Astrocyte (in vitro differentiated cells and primary cell): ENCODE results near the gene GLYR1.

Experiments
- EZH2 ChIP-seq: IDR thresholded peaks from 2 replicates; pipeline ENCODE4 v1.6.1; 2012; ENCODE audit warnings: mild to moderate bottlenecking, low read length, inconsistent platforms; ENCODE audit not compliant: insufficient read depth
- TF ChIP-seq, protein P1 (sequence below): IDR thresholded peaks from 2 replicates; pipeline ENCODE4 v1.5.1; 2011; ENCODE audit warnings: low read depth, mild to moderate bottlenecking, inconsistent platforms, low read length, moderate library complexity; ENCODE audit not compliant: insufficient read depth

DNA sequence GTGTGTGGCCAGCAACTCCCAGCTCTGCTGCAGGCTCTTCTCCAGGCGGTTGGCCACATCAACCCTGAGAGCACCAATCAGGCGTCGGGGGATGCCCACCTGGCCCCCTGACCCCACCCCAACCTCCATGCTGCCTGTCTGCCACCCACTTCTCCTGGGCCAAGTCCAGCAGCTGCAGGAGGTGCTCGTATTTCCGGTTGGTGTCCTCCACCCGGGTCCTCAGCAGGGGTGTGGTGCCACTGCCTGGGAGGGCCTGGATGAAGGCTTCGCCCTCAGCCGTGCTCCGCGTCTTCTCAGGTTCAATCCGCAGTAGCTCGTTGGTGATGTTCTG is 44.8 kb upstream of the GLYR1 start:
- TF ChIP-seq, protein P1, sequence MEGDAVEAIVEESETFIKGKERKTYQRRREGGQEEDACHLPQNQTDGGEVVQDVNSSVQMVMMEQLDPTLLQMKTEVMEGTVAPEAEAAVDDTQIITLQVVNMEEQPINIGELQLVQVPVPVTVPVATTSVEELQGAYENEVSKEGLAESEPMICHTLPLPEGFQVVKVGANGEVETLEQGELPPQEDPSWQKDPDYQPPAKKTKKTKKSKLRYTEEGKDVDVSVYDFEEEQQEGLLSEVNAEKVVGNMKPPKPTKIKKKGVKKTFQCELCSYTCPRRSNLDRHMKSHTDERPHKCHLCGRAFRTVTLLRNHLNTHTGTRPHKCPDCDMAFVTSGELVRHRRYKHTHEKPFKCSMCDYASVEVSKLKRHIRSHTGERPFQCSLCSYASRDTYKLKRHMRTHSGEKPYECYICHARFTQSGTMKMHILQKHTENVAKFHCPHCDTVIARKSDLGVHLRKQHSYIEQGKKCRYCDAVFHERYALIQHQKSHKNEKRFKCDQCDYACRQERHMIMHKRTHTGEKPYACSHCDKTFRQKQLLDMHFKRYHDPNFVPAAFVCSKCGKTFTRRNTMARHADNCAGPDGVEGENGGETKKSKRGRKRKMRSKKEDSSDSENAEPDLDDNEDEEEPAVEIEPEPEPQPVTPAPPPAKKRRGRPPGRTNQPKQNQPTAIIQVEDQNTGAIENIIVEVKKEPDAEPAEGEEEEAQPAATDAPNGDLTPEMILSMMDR = no peak
- no peak for TF ChIP-seq EZH2
